Activated CD4-positive, alpha-beta T cell treated with anti-CD3 and anti-CD28 coated beads, Interleukin-2, amount 10 ng/mL, durations not matched to agents 24 days and 14 days (primary cell): ENCODE measurements around the gene FCGR2B. TPM values are rescaled to one million over a fixed set of nuclear protein-coding genes. Genes with fewer than 3 reads are reported as not detected.
"Not testable (repeated sequence)": the region's sequence is repeated elsewhere in the genome, so short reads cannot be mapped to it uniquely, and the experiment has no call there.

Experiments
- DNase-seq: peaks from one replicate; pipeline ENCODE4 v3.0.0; 2022
- H3K27ac Mint-ChIP-seq: one replicate; pipeline ENCODE4 v1.8.0; 2022; ENCODE audit warnings: mild to moderate bottlenecking, mixed read lengths
- H3K27me3 Mint-ChIP-seq: one replicate; pipeline ENCODE4 v1.8.0; 2022; ENCODE audit warnings: mixed read lengths
- H3K36me3 Mint-ChIP-seq: one replicate; pipeline ENCODE4 v1.8.0; 2022; ENCODE audit warnings: low read depth, mild to moderate bottlenecking, mixed read lengths
- H3K4me1 Mint-ChIP-seq: one replicate; pipeline ENCODE4 v1.8.0; 2021; ENCODE audit warnings: mixed read lengths
- H3K4me3 Mint-ChIP-seq: one replicate; pipeline ENCODE4 v1.8.0; 2022; ENCODE audit warnings: mild to moderate bottlenecking, moderate library complexity, mixed read lengths
- H3K9me3 Mint-ChIP-seq: one replicate; pipeline ENCODE4 v1.8.0; 2021; ENCODE audit warnings: mixed read lengths
- intact Hi-C: fragments of 100-400 bp; cut with micrococcal nuclease; formaldehyde crosslinking; loops from one replicate; pipeline ENCODE4 v1.15.1; 2023
- total RNA-seq: library from RNA; stranded (reverse); gene quantifications from 2 replicates; pipeline ENCODE4 v1.2.3, GENCODE V29; 2022

Gene FCGR2B
- total RNA-seq, 1 donor from 2014 or later = not detected

DNA sequence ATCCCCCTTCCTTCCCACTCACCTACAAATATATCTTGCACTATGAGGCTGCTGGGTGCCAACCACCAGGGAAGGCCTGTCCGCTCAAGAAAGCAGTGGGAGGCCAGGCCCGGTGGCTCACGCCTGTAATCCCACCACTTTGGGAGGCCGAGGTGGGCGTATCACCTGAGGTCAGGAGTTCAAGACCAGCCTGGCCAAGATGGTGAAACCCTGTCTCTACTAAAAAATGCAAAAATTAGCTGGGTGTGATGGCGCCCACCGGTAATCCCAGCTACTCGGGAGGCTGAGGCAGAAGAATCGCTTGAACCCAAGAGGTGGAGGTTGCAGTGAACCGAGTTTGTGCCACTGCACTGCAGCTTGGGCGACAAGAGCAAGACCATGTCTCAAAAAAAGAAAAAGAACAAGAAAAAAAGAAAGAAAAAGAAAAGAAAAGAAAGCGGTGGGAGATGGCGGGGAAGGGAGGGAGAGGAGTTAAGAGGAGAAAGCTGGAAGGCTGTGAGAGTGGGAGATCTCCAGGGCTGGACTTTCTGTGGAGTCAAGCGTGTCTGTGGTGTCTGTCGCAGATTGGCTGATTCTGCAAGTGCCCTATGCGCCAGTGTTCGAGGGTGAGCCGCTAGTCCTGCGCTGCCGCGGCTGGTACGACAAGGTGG is 62.4 kb downstream of the FCGR2B start:
- H3K9me3 Mint-ChIP-seq, DNase-seq, H3K27ac Mint-ChIP-seq, H3K36me3 Mint-ChIP-seq: not testable (repeated sequence)
- peak overlapping the region; percentile 88 for H3K4me3 Mint-ChIP-seq
- peaks cover 66% of the 10 kb centered on the region for H3K27me3 Mint-ChIP-seq
- intact Hi-C loops = loop anchor here (2.0 to 5.0 kb wide), 2 partner anchors 19 to 183 kb away; partner anchors contain the start of gene FCRLA
- H3K4me1 Mint-ChIP-seq = peaks cover 40% of the 10 kb centered on the region

DNA sequence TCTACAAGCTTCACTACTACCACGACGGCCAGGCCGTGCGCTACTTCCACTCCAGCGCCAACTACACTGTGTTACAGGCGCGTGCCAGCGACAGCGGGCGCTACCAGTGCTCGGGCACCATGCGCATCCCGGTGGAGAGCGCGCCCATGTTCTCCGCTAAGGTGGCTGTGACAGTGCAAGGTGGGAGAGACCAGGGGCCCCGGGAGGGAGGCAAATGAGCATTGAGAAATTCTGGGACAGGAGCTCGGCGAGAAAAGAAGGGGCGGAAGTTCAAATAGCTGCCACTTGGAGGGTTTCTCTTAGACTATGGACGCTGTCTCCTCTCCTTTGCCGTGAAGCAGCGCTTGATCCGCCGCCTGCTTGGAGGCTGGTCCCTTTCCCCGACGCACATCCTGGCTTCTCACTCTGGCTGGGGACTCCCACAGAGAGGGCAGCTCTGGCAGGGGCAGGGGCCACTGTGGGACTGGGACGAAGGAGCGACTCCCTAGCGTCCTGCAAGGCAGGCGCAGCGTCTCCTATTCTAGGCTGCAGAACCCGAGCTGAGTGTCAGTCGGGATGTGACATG is 63.0 kb downstream of the FCGR2B start:
- peaks cover 65% of the 10 kb centered on the region for H3K27me3 Mint-ChIP-seq
- no peaks in the 10 kb centered on the region for H3K9me3 Mint-ChIP-seq
- no peaks in the 10 kb centered on the region for H3K36me3 Mint-ChIP-seq
- H3K4me3 Mint-ChIP-seq = peak overlapping the region; percentile 88
- H3K4me1 Mint-ChIP-seq = peaks cover 46% of the 10 kb centered on the region
- intact Hi-C loops = loop anchor here (2.0 to 5.0 kb wide), 3 partner anchors 19 to 184 kb away; partner anchors contain the start of gene FCRLA
- peak overlapping the region; percentile 67 for H3K27ac Mint-ChIP-seq
- peak; percentile 81 for DNase-seq

DNA sequence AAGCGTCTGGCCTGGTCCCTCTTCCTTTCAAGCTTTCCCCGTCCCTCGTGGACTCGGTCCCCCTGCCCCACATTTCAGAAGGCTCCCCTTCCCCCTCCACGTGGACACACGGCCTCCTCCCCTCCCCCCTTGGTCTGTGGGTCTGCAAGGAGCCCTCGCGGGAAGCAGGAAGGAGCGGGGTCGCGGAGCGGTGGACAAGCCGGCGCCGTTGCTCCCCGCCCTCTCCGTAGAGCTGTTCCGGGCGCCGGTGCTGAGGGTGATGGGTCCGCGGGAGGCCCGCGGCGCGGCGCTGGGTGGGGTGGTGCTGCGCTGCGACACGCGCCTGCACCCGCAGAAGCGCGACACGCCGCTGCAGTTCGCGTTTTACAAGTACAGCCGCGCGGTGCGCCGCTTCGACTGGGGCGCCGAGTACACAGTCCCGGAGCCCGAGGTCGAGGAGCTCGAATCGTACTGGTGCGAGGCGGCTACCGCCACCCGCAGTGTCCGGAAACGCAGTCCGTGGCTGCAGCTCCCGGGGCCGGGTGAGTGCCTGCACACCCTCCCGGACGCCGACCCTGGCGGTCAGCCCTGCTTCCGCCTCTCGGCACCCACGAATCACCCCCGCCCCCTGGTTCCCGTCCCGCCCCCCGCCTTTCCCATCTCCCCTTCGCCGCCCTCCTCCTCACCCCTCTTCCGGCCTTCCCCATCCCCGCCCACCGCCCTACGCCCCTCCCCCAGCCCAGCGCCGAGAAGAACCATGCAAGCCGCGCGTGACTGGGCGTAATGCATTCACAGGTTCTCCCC is 63.7 kb downstream of the FCGR2B start:
- Mint-ChIP-seq H3K27me3 (peaks cover 67% of the 10 kb centered on the region), H3K27ac (peak overlapping the region; percentile 8), H3K4me1 (peaks cover 46% of the 10 kb centered on the region)

DNA sequence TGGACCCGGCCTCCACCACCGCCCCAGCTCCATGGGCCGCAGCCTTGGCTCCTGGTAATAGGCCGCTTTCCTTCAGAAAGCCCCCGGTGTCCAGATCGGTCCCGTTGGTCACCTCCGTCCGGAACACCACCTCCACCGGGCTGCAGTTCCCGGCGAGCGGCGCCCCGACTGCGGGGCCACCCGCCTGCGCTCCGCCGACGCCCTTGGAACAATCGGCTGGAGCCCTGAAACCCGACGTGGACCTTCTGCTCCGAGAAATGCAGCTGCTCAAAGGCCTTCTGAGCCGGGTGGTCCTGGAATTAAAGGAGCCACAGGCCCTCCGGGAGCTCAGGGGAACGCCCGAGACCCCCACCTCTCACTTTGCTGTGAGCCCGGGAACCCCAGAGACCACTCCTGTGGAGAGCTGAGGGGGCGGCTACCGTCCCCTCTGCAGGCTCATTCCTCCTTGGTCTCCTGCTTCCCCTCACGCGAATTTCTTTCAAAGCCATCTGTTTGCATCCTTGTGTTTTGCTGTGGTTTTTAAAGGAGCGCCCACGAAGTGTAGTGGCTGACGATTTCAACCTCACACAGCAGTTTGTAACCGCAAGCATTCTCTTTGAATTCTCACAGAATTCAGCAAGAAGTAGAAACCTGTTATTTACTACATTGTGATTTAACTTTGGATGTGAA is 64.4 kb downstream of the FCGR2B start:
- no peaks in the 10 kb centered on the region for H3K9me3 Mint-ChIP-seq
- DNase-seq = peak; percentile 88
- peaks cover 42% of the 10 kb centered on the region for H3K4me1 Mint-ChIP-seq
- peak overlapping the region; percentile 87 for H3K27ac Mint-ChIP-seq
- peaks cover 65% of the 10 kb centered on the region for H3K27me3 Mint-ChIP-seq
- intact Hi-C loops = loop anchor here (2.0 to 5.0 kb wide), 2 partner anchors 107 to 185 kb away; no protein-coding TSS in a partner anchor
- no peaks in the 10 kb centered on the region for H3K36me3 Mint-ChIP-seq
- H3K4me3 Mint-ChIP-seq = peak overlapping the region; percentile 88

More for the DNA sequence above, 63.7 kb downstream of the FCGR2B start:
- Mint-ChIP-seq H3K36me3 (no peaks in the 10 kb centered on the region), H3K9me3 (no peaks in the 10 kb centered on the region), H3K4me3 (peak overlapping the region; percentile 88)
- intact Hi-C loops = loop anchor here (2.0 to 5.0 kb wide), 2 partner anchors 106 to 184 kb away; no protein-coding TSS in a partner anchor
- DNase-seq = peak; percentile 91

Other genes with a start within 250 kb of the FCGR2B start
- gene FCGR2A, start 157.7 kb upstream of the FCGR2B start, total RNA-seq = not detected in 2 replicates
- 0.91 and 1.2 TPM in 2 replicates for gene HSPA6, start 138.6 kb upstream of the FCGR2B start, total RNA-seq
- not detected in 2 replicates for gene FCGR3A, start 113.3 kb upstream of the FCGR2B start, total RNA-seq
- gene FCGR3B, start 32.0 kb upstream of the FCGR2B start, total RNA-seq = not detected in 2 replicates
- gene FCRLA, start 44.1 kb downstream of the FCGR2B start, total RNA-seq = not detected in 2 replicates
- not detected in 2 replicates for gene FCRLB, start 58.4 kb downstream of the FCGR2B start, total RNA-seq
- gene DUSP12, start 86.6 kb downstream of the FCGR2B start, total RNA-seq = 38.2 and 39.7 TPM in 2 replicates
- 23.6 and 27.7 TPM in 2 replicates for gene ATF6, start 103.2 kb downstream of the FCGR2B start, total RNA-seq